ENCODE results near the gene LRCH2.

DNA sequence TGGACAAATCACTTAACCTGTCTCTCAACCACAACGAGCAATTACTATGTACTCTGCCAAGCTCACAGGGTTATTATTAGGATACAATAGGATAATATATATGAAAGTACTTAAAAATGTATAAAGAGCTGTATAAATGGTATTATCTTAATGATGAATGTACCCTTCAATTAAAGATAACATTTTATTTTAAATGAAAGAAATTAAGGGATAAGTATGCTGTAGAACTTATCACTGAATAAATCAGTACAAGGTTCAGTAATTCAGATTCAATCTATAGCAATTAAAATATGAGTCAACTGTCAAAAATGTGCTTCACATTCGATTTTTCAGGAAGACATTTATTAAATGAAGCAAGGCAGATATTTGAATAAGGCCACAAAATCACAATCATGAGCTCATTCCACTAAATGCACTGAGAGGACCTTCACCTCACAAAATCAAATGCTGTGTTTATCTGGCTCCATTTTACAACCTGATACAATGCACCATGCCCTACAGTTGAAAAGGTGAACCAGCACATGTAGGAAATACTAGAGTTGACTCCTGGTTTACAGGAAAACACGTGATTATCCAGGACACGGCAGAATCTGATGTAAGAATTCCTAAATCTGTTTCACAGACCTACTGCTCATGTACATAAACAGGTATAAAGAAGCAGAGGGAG is 4.4 kb downstream of the LRCH2 start:
- TF ChIP-seq, protein P1, sequence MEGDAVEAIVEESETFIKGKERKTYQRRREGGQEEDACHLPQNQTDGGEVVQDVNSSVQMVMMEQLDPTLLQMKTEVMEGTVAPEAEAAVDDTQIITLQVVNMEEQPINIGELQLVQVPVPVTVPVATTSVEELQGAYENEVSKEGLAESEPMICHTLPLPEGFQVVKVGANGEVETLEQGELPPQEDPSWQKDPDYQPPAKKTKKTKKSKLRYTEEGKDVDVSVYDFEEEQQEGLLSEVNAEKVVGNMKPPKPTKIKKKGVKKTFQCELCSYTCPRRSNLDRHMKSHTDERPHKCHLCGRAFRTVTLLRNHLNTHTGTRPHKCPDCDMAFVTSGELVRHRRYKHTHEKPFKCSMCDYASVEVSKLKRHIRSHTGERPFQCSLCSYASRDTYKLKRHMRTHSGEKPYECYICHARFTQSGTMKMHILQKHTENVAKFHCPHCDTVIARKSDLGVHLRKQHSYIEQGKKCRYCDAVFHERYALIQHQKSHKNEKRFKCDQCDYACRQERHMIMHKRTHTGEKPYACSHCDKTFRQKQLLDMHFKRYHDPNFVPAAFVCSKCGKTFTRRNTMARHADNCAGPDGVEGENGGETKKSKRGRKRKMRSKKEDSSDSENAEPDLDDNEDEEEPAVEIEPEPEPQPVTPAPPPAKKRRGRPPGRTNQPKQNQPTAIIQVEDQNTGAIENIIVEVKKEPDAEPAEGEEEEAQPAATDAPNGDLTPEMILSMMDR (IDR thresholded peaks at IDR 0.05 in 4 of 5, conservative IDR thresholded peaks at IDR 0.05 in 1 of 5), result no peak
- TF ChIP-seq POLR2A (IDR thresholded peaks at IDR 0.05), result no peak
